K562 (cell line): ENCODE measurements around the gene PCDHGA12. TPM values are rescaled to one million over a fixed set of nuclear protein-coding genes. Genes with fewer than 3 reads are reported as not detected.

Source experiments
- ARID3A ChIP-seq: IDR thresholded peaks from 2 replicates; pipeline ENCODE4 v1.6.1; 2012; ENCODE audit warnings: low read depth, low read length, improper control_type of control experiment, borderline replicate concordance
- COPS2 ChIP-seq: fragments of 450-650 bp; conservative IDR thresholded peaks from 2 replicates; pipeline ENCODE4 v1.6.1; 2016; ENCODE audit warnings: mild to moderate bottlenecking, moderate library complexity
- IRF9 ChIP-seq: fragments of 450-650 bp; IDR thresholded peaks from 2 replicates; pipeline ENCODE4 v1.6.1; 2016; ENCODE audit warnings: missing biosample characterization, missing genetic modification characterization
- MYBL2 ChIP-seq, 2 experiments: fragments of 450-650 bp in 1 of 2; sonication (generic) in 1 of 2; formaldehyde crosslinking in 1 of 2; IDR thresholded peaks; 2 replicates each; pipeline versions ENCODE4 v1.6.1 to v1.8.1; 2017 to 2022; ENCODE audit warnings: borderline replicate concordance in 1 of 2, inconsistent platforms in 1 of 2, low read depth in 1 of 2, mild to moderate bottlenecking in 1 of 2, missing genetic modification reagents in 1 of 2, moderate library complexity in 1 of 2
- RAD21 ChIP-seq, 2 experiments: fragments of 250-450 bp in 1 of 2; fragments of 450-650 bp in 1 of 2; sonication (Bioruptor Pico) in 1 of 2; formaldehyde crosslinking in 1 of 2; IDR thresholded peaks in 1 of 2; conservative IDR thresholded peaks in 1 of 2; 2 replicates each; pipeline versions ENCODE4 v1.4.0 to v1.8.0; 2020 to 2022; ENCODE audit warnings: mild to moderate bottlenecking in 2 of 2, moderate library complexity in 1 of 2
- REST ChIP-seq, 2 experiments: fragments of 450-650 bp; formaldehyde crosslinking in 1 of 2; IDR thresholded peaks; 2 replicates each; pipeline versions ENCODE4 v1.4.0 to v1.6.1; 2014 to 2020; ENCODE audit warnings: mild to moderate bottlenecking in 2 of 2, borderline replicate concordance in 1 of 2, low read depth in 1 of 2
- ZNF408 ChIP-seq: fragments of 250-450 bp; sonication (Bioruptor Pico); IDR thresholded peaks from 2 replicates; pipeline ENCODE4 v1.4.0; 2020; ENCODE audit warnings: low read depth, mild to moderate bottlenecking, moderate library complexity
- polyA plus RNA-seq, 8 experiments: library from polyadenylated mRNA; depleted of rRNA in 4 of 8; stranded (reverse) in 5 of 8; unstranded in 3 of 8; fragments of >200 nt; fragmentation: Nextera tagmentation in 2 of 8; fragmentation: Illumina TruSeq in 1 of 8; extraction: Ambion mirVana in 2 of 8; extraction: Trizol in 1 of 8; gene quantifications; 2 replicates each; pipeline versions ENCODE4 v1.2.1 to v1.2.3, GENCODE V29; 2011 to 2014; ENCODE audit warnings: inconsistent platforms in 1 of 8, missing spikeins in 1 of 8
- total RNA-seq, 7 experiments: library from RNA; depleted of rRNA in 6 of 7; stranded (reverse); fragments of >200 nt in 6 of 7; fragmentation: Illumina TruSeq in 2 of 7; extraction: Trizol in 2 of 7; gene quantifications; 2 replicates each; pipeline versions ENCODE4 v1.2.1 to v1.2.3, GENCODE V29; 2011 to 2021; ENCODE audit warnings: low replicate concordance in 1 of 7

PCDHGA12 gene
- total and polyA plus RNA-seq, 9 of the 15 experiments (the other 6 are each of a cell fraction or from before 2014, with no cell fraction given): 0.03 TPM; not detected in 8

GRCh38 chr5:141430332-141431113 lies at the start of gene PCDHGA12 (continued):
- TF ChIP-seq REST (IDR thresholded peaks at IDR 0.05; ENCODE audit: borderline replicate concordance): 0 out of 2 replicates have a peak, but pooled peaks have one; percentile 10
- TF ChIP-seq REST (CRISPR knock-in tag; IDR thresholded peaks at IDR 0.05; ENCODE audit: low read depth): no peak
- no peak for TF ChIP-seq ZNF408 (CRISPR knock-in tag)
- peak; percentile 67; the same call in 1 of the 2 replicates for TF ChIP-seq ARID3A
- TF ChIP-seq COPS2: no peak
- TF ChIP-seq IRF9 (tag): no peak
- no peak for TF ChIP-seq MYBL2 (IDR thresholded peaks at IDR 0.05; ENCODE audit: low read depth)
- TF ChIP-seq MYBL2 (CRISPR knock-in tag; IDR thresholded peaks at IDR 0.05; ENCODE audit: borderline replicate concordance): no peak
- TF ChIP-seq RAD21 (CRISPR knock-in tag; conservative IDR thresholded peaks at IDR 0.05 in 1 of 2, IDR thresholded peaks at IDR 0.05 in 1 of 2): peak in 1 of 2 experiments; percentile 60; a peak in 2 of 4 replicates
